ENCODE measurements around the gene ALDH1A1.

The ALDH1A1 gene

DNA sequence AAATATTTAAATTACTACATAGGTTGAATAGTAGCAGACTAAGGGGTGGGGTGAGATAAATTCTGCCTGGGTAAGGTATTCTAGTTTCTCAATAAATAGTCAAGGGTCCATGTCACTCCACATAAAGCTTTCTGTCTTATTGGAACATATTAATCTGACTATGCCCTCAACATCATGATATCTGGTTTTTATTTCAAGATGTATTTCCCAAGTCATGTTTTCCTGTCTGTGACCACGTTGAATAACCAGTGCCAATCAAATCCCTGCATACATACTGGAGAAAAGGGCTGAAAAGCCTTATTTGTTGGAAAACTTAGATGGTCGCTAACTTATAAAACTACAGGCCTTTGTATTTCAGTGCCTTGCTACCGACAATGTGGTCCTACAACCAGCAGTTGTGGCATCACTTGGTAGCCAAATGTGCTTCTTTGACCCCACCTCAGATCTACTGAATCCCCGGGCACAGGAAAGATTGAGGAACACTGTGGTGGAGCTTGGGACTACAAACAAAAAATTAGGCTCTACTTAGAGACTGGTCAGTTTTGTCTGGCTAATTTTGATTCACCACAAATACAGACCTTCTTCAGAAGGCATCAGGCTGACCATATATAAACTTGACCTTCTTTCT is 39.4 kb downstream of the ALDH1A1 start:
- DNase-seq: no peak

- DNase-seq: no peak
These were observed 40.1 kb downstream of the ALDH1A1 start for GRCh38 chr9:72912476-72913381.

DNA sequence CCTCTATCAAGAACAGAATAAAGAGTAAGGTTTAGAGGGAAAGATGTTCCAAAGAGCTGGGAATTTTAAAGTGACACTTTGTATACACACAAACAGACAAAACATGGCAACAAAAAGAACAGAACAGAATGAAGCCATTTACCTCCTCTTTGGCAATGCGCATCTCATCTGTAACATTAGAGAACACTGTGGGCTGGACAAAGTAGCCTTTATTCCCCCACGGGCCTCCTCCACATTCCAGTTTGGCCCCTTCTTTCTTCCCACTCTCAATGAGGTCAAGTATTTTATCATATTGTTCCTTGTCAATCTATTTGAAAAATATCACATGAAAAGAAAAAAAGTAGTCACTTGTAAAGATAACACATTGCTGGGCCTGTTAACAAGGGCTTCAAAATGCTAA is 41.0 kb downstream of the ALDH1A1 start:
- DNase-seq: no peak

DNA sequence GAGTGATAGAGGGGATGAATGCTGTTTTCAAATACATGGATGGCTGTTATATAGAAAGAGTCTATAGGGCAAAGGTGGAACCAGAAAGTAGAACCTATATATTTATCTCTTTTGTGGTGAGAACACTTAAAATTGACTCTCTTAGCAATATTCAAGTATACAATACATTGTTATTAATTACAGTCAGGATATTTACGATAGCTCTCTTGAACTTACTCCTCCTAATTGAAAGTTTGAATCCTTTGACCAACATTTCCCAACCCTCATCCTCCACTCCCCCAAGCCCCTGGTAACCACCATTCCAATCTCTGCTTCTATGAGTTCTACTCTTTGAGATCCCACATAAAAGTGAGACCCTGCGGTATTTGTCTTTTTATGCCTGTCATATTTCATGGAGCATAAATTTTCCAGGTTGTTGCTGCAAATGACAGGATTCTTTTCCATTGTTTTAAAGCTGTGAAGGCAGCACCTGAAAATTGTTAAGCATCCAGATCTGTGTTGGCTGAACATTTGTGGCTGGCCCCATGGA is 41.5 kb downstream of the ALDH1A1 start:
- no peak for DNase-seq

DNA sequence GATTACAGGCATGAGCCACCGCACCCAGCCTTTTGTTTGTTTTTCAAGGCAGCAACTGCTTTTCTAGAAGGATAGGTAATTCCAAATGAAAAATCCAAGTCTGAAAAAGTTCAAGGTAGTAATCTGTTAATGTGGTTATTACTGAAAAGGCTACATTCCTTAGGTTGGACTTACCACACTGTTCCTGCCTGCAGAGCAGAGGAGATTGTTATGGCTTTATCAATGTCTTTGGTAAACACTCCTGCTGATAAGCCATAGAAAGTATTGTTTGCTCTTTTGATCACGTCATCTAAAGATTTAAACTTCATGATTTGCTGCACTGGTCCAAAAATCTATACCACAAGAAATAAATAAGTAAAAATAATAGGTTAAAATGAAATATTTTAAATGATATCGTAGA is 43.4 kb downstream of the ALDH1A1 start:
- DNase-seq: no peak

DNA sequence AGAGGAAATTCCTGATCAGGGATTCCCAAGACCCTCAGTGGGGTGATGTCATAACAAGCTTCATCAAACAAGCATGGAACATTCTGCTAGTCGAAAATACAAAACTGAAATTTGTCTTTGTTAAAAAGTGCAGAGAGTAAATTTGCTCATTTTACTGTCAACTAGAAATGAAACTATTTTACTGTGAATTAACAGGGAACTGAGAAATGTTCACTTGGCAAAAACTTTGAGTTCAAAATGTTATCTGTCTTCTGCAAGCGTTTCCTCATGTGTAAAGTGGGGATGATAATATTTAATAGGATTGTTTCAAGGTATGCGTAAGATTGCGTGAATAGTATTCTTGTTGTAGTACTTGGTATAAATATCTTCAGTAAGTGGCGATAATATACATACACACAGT is 45.4 kb downstream of the ALDH1A1 start:
- DNase-seq: peak; percentile 8 to 13

DNA sequence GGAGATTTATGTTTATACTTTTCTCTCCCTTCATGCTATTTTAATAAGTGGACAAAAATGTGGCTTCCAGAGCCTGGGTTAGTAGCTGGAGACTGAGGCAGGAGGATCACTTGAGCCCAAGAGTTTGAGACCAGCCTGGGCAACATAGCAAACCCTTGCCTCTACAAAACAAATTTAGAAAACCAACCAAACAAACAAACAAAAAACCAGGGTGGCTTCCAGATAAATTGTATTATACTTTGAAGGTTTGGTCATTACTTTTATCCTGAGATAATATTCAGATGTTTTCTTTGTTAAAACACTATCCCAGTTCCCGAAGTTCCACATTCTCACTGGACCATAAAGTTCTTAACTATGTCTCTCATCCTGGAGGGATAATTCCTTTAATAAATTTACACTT is 46.0 kb downstream of the ALDH1A1 start:
- DNase-seq: no peak

DNA sequence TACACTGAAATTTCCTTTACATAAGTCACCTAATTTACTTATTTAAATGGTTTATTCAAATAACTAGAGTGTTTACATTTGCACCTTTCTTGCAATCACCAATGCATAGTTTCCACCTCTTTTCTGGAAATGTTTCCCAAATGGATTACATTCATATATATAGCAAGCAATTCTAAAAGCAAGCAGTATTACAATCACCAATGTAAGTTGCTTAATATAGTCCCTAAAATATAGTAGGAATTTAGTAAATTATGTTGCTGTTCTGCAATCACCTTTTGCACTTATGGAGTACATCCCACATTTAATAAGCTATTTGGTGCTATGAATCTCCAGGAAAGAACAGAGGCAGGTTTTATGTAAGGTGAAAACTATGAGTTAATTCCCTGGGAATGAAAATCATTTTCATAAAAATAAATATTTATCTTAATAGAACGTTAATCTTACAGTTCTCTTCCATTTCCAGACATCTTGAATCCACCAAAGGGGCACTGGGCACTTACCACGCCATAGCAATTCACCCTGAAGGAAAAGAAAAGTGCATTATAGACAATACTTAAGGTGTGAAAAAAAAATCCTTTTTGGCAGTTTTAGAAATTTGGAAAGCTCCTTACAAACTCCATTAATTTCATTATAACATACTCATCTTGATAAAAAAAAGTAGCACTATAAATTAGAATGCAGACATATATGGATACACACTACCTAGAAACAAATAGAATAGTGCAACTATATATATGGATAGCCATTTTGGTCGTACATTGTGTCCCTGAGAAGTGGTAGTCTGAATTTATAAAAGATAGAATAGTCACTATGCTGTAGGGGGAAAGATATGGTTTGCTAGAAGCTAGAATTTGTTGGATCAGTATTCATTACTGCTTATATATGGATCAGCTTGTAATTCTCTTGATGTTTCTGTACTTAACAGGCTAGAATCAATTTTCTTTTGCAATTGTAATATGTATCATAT is 47.1 kb downstream of the ALDH1A1 start:
- no peak for DNase-seq

DNA sequence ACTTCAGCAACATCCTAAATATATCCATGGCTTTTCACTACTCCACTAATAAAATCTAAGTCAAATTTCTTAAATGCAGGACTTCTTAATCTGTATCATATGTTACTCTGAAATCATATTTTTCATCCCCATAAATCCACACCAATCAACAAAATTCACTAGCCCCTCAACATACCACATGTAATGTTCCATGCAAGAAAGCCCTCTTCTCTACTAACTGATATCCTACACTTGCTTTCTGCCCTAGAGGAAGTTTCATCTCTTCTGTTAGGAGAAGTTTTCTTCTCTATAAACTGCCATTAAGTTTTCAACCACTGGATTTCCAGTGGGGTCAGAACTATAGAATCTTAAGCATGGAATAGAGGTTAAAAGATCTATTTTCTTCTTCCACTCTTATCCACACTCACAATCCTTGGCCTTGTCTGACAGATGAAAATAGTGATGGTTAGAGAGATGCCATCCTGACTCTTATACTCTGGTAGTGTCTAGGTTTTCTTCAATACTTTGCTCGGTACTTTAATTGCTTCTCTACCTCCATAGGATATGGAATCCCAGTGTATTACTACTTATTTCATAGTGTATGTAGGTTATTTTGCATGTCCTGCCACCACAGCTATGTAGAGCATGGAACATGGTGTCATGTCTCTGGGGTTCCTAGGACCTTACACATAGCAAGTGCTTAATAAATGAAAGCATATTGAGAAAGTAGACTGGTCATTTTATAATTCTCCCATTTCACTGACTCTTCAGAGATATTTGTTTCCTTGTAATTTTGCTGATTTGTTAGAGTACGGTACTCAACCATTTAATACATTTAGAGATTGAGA is 48.4 kb downstream of the ALDH1A1 start:
- no peak for DNase-seq

- no peak for DNase-seq
These were observed 49.8 kb downstream of the ALDH1A1 start for GRCh38 chr9:72903103-72903502.

DNA sequence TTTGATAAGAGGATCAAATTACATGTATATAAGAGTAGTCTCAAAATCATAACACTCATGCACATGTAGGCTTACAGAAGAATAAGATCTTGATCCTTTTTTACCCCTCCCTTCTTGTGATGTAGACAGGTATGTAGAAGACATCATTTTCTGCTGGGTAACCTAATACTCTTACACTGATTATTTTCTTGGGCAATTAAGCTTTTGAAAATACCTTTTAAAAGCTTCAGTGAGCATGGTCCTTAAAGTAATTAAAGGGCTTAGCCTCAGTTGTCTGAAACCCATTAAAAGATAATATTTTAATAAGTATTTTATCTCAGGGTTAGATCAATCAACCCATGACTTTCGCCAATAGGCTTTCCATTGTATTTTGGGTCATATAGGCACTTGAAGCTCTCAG is 50.6 kb downstream of the ALDH1A1 start:
- DNase-seq: no peak

- no peak for DNase-seq
These were observed 52.9 kb downstream of the ALDH1A1 start for GRCh38 chr9:72899734-72900477.

DNA sequence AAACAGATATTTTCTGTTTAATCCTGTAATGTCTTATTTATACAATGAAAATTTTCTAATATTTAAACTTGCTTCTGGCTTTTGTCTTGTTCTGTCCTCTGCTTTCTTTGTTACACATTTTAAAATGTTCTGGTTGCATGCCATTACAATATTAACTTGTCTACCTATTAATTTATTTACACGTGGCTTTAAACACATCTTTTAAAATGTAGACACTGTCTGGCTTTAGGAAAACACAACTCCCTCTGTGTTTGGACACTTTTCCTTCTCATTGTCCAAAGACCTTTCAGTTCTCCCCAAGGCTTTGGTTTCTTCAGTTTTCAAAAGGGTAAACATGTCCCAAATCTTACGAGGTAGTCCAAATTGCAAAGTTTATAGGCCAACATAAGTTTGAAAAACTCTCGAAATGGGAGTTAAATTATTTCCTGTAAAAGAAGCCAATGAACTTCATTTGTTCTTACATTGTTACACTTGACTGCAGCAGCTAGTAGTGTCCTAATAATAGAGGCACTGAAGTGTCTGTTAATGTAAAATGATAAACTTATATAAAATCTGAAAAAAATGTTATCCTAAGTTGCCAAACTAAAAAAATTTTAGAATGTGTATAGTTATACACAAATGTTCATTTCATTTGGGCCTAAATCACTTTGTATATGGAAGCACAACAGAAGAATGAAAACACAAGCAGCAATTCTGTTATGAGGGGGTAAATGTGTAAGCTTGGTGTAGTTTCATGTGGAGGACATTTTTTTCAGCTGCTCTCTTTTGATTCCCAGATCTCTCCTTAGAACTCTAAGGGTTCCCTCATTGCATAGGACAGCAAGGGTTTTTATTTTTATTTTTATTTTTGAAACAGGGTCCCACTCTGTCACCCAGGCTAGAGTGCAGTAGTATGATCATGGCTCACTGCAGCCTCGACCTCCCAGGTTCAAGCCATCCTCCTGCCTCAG is 53.8 kb downstream of the ALDH1A1 start:
- DNase-seq: no peak

GRCh38 chr9:72898360-72898759 is 54.5 kb downstream of the ALDH1A1 start:
- DNase-seq: no peak

GRCh38 chr9:72897069-72897649 is 55.7 kb downstream of the ALDH1A1 start:
- DNase-seq: no peak

DNA sequence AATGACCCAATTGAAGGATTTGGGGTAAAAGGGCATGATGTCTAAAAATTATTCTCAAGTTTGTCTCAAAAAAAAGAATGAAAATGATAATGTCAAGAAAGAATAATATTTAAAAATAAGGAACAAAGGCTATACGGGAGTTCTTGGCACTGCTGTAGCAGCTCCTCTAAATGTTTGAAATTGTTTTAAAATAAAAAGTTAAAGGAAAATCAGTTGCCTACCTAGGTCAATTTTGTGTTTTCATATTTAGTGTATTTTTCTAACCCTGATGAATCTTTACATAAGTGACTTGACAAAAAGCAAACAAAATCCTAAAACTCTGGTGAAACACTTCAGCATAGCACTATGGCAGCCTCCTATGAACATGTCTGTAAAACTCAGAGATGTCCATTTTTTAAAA is 56.4 kb downstream of the ALDH1A1 start:
- DNase-seq: no peak

DNA sequence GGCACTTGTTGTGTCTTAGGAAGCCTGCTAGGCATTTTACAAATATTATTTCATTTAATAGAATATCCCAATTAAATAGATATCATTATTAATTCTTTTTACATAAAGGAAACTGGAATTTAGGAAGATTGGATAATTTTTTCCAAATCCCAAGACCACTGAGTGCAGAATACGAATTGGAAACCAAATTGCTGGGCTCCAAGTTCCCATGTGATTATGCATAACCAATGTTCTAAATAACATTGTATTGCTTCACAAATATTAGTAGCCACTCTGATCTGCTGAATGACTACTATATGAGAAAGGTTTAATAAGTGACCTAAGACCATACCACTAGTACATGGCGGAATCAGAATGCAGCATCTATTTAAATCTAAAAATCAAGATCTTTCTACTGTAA is 57.7 kb downstream of the ALDH1A1 start:
- DNase-seq: no peak

- no peak for DNase-seq
These were observed 58.5 kb downstream of the ALDH1A1 start for GRCh38 chr9:72894342-72894741.

DNA sequence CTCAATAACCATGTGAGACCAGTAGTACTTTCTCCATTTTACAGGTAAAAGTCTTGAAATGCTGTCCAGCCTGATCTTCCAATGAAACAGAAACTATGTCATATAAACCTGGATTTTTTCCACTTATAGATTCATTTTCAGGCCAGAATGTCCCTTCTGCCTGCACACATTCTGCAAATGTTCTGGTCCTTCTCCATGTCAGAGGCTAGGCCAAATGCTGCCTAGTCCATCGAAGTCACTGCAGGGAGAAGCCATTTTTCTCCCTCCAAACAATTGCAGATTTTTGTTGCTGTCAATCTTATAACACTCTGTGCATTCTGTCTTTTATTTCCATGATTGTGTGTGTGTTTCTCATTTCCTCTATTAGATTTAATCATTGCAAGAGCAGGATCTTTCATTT is 59.4 kb downstream of the ALDH1A1 start:
- DNase-seq: no peak

GRCh38 chr9:72891043-72891442 is 61.8 kb downstream of the ALDH1A1 start:
- no peak for DNase-seq

Measured in inflammatory macrophage treated with lipopolysaccharide for 1 hour (primary cell).